GM19468 (cell line): ENCODE data around the gene RSU1.

Source experiments
- ATAC-seq: cut with Tn5 transposase; IDR thresholded peaks from one replicate; pipeline ENCODE4 v1.9.1; 2021; ENCODE audit warnings: mild to moderate bottlenecking, moderate library complexity, moderate number of reproducible peaks; ENCODE audit not compliant: unreplicated experiment; ENCODE audit errors: extremely low read depth

RSU1 gene

DNA sequence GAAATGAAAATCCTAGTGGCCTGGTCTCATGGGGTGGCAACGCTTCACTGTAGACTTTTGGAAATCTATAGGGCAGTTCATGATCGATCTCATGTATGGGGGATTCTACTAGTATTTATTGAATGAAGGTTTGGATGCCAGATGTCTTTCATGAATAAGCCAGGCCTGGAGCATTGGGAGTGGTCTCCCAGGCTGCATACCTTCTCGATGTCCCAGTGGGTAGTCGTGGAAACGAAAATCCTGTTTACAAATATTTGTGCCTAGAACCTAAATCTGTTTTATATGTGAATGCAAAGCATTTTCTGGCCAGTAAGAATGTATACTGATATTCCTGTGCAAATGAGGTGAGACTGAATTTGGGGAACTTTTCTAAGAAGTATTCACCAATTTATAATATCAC lies 190.5 kb downstream of the RSU1 start:
- ATAC-seq = no peak

DNA sequence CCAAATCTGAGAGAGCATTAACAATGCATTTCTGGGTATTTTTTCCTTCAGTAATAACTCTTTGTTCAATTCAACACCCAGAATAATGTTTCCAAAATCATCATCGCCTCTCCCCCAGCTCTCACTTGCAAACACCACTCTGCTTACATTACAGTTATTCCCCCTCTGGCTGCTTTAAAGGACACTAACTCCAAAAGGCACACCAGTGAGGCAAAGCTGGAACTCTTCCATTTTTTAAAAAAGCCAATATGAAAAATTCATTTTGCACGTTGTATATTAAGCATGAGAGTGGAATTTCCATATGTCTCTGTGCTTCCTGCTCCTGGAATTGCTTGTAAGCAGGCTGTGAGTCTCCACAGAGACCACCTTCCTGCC lies 204.3 kb downstream of the RSU1 start:
- no peak for ATAC-seq

DNA sequence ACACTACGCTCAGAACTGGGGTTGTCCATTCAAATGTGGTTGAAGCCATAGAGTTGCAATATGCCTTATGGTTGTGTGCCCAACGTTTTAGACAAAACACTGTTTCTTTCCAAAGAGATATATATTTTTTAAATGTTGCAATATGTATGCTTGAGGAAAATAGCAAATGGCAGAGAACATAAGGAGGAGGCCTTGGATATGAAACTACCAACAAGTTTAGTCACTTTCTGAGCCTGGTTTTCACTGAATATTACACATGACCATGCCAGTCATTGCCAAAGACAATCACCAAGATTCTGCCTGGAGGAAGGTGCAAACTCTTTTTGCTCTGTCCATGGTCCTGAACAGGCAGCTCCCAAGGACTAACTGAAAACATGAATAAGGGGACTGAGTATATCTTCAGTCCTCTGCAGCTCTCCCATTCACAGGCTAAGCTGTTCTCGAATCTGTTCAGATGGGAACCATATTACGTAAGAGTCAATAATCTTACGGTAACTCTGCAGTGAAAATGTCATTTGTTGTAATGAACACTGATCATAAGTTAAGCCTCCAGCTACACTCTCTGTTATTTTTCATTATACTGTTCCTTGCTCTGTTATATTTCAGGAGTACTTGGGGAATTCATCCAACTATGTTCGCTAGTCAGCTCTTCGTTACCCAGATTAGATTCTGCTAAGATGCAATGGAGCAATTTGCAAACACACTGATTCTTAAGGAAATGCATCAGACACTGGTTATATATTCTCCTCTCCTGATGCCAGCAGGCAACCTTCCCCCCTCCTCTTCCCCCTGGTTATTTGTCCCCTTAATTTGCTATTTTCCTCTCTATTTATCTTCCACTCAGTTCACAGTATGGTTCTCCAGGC lies 204.9 kb downstream of the RSU1 start:
- ATAC-seq = no peak

DNA sequence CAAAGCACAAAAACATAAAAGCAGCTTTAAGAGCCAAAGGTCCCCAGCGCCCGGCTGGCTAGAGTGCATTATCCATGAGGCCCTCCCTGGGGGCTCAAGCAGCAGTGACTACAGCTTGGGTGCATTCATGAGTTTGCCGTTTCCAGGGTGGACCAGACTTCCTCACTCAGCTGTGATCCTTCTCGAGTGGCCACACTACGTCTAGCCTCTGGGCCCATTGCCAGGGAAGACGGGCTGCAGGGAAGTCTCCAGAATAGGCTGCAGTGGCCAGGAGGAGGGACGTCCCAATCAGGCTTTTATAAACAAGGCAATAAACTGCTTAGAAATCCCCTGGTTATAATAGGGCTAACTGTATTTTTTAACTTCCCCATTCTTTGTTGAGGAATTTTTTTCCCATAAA lies 206.2 kb downstream of the RSU1 start:
- no peak for ATAC-seq

DNA sequence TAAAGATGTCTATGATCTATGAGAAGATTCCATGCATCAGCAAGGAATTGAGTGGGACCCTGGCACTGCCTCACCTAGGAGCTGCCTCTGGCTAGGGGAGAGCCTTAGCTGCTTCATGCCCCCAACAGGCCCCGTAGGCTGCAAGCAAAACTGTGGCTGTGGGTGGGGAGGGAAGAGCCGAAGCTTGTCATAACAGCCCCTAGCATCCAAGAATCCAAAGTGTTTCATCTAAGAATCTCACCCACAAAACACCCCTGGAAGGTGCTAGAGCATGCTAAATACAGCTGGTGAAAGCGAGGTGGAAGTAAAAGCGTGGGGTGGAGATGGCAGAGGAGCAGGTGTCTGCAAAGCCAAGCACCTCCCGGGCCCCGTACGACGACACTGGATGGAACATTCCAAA lies 208.0 kb downstream of the RSU1 start:
- ATAC-seq = no peak

DNA sequence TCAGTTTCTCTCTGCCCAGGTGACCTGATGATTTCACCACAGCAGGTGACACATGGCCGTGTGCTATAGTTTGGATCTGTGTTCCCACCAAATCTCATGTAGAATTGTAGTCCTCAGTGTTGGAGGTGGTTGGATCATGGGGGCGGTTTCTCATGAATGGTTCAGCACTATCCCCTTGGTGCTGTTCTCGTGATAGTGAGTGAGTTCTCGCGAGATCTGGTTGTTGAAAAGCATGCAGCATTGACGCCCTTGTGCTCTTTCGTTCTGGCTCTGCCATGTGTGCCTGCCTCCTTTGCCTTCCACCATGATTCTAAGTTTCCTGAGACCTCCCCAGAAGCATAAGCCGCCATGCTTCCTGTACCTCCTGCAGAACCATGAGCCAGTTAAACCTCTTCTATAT lies 210.3 kb downstream of the RSU1 start:
- no peak for ATAC-seq

DNA sequence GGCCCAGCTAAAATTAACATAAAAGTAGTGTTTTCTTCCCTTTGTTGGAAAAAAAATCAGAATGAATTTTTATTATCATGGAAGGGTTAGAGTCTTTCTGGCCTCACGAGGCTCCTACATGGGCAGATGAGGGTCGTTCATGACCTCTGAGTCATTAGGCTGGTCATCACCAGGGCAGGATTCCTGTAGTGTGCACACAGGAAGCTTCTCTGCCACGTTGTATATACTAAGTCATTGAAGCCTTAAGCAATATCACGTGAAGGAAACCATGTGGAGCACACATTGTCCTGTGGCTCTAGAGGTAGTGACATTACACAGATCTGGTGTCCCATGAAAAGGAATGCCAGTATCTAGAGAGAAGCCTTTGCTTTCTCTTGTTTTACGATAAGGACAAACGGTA lies 210.8 kb downstream of the RSU1 start:
- no peak for ATAC-seq

DNA sequence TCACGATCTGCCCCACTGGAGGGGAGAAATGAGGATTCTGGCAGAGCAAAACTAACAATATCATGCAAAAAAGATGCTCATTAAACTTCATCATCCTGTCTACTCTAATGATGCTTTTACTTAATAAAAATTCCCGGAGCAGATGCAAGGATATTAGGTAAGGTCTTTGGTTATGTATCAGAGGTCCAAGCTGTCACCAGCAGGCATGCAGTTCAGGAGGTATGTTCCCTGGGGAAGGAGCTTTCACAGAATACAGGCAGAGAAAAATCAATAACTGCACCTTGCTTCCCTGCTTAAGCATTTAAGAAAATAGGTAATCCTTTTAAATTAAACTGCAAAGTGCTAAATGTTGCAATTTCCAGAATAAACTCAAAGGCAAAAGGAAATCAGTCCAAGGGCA lies 213.9 kb downstream of the RSU1 start:
- ATAC-seq = no peak

DNA sequence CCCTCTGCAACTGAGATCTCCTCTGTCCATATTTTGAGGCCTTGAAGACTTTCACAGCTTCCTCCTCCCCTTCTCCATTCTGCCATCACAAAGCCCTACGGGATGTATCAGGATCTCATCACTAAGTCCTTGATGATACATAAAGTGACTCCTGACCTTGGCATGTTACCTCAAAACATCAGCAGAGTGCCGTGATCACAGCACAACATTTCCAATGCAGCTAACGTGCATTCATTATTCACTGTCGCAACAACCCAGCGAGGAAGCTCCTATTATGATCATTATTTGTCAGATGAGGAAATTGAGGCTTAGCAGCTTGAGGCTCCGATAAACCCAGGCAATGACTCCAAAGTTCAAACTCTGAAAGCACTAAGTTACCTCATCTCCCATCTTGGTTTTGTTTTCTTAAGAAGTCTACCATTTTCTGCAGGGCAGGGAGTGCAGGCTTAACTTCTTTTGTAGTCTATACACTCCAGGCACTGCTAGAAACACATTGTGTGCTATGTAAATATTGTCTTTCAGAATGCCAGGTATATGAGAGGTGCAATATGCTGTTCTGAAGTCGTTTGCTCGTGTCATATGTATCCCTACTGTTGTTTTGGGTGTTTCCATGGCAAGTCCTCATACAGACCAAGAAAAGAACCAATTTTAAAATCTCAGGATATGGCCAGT lies 215.0 kb downstream of the RSU1 start:
- ATAC-seq = no peak

DNA sequence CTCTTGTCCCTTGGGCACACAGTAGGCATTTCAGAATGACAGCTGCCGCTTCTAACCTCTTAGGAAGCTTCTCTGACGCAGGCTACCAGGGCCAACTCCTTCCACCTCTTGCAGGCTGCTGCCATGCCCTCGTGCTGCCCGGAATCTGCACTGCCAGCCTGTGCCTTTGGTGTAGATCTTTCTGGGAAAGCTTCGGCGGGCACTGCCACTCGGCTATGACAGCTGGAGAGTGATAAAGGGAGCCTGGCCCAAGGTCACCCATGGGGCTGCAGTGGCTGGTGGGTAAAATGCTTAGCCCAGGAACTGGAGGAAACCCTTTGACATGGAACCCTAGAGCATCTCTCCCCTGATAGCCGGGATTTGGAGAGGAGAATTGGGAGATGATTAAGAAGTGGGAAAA lies 217.6 kb downstream of the RSU1 start:
- ATAC-seq = no peak

DNA sequence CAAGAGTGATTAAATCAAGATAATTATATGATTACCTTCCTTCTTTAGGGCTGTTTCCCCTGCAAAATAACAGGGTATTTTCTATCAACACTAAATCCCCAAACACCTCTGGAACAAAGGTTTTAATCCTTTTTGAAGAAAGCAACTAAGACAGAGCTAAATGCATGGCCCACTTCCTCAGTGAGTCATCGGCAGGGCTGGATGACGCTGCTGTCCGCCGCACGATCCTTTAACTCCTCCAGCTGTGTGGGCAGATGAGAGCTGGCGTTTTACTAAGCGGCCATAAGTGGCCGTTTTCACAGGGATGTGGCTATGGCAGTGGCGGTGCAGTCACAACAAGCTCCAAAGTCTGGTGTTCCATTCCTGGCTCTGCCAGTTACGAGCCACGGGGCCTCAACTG lies 219.6 kb downstream of the RSU1 start:
- no peak for ATAC-seq

DNA sequence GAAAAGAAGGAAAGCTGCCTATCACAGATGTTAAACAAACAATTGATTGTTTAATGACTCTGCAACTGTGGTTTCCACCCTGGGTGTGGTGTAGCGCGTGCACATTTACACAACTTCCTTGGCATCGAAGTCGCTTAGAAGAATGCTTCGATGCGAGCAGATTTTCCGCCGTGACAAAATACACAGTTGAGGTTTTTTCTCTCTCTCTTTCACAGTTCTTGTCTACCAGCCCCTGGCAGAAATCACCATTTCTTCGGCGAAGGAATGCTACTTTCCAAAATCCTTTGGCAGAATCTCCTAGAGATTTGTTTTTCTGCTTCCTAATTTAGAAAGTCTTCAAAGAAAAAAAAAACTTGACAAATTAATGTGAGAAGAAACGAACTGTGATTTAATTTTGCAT lies 224.8 kb downstream of the RSU1 start:
- ATAC-seq = no peak

DNA sequence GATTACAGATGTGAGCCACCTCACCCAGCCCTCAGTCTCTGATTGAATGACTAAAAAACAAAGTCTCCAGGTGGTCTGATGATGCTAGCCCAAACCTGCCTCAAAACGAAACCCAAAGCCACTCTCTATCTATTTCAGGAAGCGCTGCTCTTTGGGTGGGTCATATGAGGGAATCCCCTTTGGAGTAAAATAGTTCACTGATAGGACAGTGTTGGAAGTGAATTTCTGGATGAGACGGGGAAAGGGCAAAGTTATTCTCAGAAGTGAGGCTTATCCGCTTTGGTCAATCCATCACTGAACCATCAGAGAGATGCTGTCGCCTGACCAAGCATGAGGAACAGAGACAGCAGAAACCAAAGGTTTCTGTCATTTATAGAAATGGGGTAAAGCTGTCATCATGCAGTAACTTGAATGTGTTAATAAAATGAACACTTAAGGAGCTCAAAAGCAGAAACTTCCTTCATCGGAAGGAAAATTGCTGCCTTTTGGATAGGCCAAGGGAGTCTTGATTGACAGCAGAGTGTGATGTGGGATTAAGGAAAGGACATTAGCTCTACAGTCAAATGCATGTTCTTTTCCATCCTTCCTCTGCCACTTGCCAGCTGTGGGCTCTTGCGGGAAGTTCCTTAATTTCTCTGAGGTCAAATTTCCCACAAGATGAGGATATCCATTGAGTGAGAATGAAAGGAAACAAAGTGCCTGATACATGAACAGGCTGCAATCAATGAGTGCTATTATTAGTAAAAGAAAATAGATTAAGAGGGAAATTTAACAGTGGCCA lies 230.7 kb downstream of the RSU1 start:
- ATAC-seq = peak; percentile 82

DNA sequence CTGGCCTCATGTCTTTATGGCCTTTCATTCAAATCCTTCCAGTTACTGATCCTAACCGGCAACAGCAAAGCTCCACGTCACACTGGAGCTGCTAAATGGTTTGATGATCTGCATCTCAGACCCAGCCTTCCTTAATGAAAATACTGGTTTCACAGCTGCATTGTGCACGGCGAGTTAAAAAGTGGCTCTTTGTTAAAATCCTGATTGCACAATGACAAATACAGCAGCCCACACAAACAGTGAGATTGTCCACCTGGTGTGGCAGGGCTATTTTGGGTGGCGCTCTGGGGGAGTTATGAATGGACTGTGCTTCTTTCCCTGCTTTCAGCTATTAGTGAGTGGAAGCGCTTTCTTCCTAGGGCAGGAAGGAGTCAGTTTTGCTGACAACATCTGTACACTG lies 232.1 kb downstream of the RSU1 start:
- ATAC-seq = no peak

DNA sequence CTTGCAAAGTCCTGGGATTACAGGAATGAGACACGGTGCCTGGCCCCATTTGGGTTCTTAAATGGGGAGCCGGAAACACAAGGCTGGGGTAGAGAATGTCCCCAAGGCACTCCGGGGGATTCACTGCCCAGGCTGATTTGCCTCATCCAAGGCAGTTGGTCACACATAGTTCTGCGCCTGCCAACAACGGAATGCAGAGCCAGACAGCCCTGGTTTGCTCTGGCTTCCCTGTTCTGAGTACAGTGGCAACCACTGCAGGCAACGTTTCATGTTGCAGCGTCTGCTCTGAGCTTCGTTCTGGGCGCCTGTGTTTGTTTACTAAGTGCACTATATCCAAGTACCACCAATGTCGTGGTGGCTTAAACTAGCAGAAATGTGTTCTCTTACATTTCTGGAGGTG lies 233.8 kb downstream of the RSU1 start:
- ATAC-seq = no peak

DNA sequence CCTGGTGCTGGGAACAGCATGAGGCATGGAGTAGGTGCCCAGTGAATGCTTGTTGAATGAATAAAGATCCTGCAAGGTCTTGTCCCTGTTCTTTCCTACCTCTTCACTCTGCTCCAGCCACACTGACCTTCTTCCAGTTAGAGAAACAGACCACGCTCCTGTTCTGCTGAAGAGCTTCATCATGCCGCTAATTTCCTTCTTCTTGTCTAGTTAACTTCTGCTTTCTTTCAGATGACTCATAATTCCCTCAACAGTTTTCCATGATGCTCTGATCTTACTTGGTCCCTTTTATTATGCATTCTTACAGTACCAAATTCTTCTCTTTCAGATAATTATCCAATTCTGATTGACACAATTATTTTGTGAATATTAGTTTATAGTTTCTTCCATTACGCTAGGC lies 236.0 kb downstream of the RSU1 start:
- ATAC-seq = no peak

DNA sequence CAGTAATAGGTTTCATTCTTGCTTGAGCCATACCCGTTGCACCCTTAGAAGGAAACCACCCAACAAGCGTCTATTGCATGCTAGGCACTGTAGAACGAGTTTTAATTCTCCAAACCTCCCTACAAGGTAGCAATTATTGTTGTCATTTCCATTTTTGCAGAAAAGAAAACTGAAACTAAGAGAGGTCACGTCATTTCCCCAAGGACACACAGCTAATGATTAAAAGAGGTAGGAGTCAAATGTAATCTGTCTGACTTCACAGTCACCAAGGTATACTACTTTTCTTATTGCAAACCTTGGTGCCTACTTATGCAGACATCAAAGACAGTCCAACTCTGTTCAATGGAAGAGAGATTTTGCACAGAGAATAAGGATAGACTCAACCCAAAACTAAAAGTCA lies 246.5 kb downstream of the RSU1 start:
- ATAC-seq = peak; percentile 91

DNA sequence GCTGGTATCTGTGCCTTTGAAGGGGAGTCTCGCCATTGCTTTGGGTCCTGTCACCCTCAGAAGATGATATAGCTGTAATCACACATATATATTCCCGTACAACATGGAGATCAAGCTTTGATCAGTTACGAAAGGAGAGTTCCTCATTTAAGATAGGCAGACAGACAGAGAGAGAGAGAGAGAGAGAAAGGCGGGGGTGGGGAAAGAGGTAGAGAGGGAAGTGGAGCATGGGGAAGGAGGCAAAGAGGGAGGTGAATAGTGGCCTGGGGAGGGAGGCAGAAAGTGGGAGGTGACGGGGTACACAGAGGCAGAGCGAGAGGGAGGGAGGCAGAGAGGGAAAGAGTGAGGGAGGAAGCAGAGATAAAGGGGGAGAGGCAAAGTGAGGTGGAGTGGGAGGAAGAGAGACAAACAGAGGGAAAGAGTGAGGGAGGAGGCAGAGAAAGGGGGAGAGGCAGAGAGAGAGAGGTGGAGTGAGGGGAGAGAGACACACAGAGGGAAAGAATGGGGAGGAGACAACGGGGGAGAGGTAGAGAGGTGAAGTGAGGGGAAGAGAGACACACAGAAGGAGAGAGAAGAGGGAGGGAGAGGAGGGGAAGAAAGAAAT lies 250.9 kb downstream of the RSU1 start:
- ATAC-seq = no peak

DNA sequence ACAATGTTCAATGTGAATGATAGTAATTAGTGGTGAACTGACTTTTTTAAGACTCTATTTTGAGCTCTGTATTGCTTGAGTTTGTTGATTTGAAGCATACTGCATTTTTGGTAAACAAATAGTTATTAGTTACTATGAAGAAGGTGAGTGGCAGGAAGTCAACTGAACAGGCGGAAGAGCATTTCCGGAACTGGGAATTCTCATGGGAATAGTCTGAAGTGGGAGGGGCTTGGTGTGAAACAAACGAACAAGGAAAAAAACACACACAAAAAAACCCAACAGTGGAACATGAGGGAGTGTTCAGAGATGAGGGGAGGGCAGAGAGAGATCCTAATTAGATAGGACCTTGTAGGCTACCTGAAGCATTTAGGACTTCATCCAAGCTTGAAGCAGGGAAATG lies 251.6 kb downstream of the RSU1 start:
- no peak for ATAC-seq

DNA sequence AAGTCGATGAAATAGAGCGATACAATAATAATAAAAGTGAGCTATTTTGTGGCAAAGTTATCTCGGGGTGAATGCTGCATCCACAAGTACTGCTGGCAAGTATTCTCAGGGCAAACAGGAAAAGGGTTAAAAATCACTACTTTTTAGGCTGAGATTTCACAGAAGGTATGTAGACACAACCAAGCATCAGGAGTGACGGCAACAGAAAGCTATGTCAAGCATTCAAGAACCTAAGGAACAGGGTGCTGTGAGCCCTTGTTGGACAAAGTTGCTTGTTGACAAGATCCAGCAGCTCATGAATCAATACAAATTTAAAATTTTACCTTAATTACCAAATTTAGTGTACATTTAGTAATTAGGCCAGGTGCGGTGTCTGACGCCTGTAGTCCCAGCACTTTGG lies 254.3 kb downstream of the RSU1 start:
- no peak for ATAC-seq

DNA sequence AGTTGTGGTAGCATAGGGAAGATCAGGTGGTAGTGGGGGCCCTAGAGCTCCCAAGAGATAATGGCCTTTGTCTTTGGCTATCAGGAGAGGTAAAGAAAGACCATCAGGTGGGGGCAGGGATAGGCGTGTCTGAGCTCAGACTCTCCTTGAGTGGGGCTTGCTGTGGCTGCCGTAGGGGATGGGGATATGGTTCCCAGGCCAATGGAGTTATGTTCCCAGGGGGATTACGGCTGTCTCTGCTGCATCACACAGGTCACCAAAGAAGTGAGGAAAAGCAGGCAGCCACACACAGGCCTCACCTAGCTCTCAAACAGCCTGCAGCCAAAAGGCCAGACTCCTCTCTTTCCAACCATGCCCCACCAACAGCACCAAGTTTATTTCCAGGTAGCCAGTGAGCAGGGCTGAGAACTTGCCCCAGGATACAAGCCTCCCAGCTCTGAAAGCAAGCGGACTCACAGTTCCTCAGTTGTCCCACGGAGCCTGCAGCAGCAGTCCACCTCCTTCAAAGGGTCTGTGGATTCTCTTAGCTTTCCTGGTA lies 257.9 kb downstream of the RSU1 start:
- ATAC-seq = no peak
